ENCODE measurements around the gene GSTM2.

GSTM2 gene

DNA sequence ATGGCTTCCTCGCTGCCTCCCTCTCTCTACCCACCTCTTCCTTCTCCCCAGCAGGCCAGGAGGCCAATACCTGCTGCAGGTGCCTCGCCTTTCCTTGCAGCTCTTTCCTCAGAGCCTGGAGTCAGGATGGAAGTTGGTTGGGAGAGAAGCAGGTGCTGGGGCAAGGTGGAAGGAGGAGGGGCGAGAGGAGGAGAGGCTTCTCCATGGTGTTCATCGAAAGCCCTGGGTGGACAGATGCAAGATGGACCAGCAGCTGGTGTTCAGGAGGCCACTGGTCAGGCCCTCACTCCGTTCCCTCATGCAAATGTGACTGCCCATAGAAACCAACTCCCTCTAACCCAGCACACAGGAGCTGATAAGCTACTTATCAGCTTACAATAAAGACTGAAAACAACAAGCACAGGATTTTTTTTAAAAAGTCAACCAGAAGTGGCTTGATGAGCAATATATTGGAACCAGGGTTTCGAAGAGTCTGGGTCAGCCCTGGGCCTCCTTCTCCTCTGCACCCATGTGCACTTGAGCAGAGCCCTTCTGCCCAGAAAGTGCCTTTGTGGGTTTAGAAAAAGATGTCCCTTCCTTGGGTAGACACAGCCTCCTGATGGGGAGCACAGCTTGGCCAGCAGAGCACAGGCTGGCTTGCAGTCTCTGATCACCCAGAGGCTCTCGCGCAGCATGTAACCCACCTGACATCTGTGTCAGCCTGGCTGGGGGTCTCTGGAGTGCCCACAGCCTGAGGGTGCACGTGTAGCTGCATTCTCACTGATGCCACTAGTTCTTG lies 28.6 kb upstream of the GSTM2 start:
- no peaks in the 10 kb centered on the region for H3K36me3 ChIP-seq
- peak overlapping the region; percentile 83 for H3K27ac ChIP-seq
- no peaks in the 10 kb centered on the region for H3K27me3 ChIP-seq (ENCODE audit: insufficient read depth, low read depth, severe bottlenecking)
- H3K4me3 ChIP-seq (ENCODE audit: low read depth, low read length), result peak overlapping the region; percentile 22
- DNase-seq, result peak; percentile 92
- TF ChIP-seq, protein P1, sequence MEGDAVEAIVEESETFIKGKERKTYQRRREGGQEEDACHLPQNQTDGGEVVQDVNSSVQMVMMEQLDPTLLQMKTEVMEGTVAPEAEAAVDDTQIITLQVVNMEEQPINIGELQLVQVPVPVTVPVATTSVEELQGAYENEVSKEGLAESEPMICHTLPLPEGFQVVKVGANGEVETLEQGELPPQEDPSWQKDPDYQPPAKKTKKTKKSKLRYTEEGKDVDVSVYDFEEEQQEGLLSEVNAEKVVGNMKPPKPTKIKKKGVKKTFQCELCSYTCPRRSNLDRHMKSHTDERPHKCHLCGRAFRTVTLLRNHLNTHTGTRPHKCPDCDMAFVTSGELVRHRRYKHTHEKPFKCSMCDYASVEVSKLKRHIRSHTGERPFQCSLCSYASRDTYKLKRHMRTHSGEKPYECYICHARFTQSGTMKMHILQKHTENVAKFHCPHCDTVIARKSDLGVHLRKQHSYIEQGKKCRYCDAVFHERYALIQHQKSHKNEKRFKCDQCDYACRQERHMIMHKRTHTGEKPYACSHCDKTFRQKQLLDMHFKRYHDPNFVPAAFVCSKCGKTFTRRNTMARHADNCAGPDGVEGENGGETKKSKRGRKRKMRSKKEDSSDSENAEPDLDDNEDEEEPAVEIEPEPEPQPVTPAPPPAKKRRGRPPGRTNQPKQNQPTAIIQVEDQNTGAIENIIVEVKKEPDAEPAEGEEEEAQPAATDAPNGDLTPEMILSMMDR (IDR thresholded peaks at IDR 0.05; ENCODE audit: low read depth, low read length), result no peak
- no peaks in the 10 kb centered on the region for H3K9me3 ChIP-seq (ENCODE audit: severe bottlenecking)

DNA sequence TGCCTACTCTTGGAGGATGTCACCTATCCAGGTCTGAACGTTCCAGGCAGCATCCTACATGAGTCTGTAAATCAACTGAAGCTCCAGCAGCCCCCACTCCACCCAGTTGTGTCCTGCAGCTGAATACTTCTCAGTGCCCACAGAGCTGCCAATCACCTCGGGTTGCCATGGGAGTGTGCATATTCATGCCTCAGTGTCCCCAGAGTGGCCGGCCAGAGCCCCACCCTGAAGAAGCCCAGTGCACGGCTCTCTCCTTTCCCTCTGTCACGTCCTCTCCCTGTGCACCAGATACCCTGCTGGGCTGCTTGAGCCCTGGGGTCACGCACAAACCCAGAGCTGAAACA lies 28.0 kb upstream of the GSTM2 start:
- no peak for DNase-seq
- H3K36me3 ChIP-seq, result no peaks in the 10 kb centered on the region
- TF ChIP-seq, protein P1 (IDR thresholded peaks at IDR 0.05; ENCODE audit: low read depth, low read length), result no peak
- peak overlapping the region; percentile 83 for H3K27ac ChIP-seq
- H3K9me3 ChIP-seq (ENCODE audit: severe bottlenecking), result no peaks in the 10 kb centered on the region
- no peaks in the 10 kb centered on the region for H3K27me3 ChIP-seq (ENCODE audit: insufficient read depth, low read depth, severe bottlenecking)
- H3K4me3 ChIP-seq (ENCODE audit: low read depth, low read length), result no peak overlapping the region

DNA sequence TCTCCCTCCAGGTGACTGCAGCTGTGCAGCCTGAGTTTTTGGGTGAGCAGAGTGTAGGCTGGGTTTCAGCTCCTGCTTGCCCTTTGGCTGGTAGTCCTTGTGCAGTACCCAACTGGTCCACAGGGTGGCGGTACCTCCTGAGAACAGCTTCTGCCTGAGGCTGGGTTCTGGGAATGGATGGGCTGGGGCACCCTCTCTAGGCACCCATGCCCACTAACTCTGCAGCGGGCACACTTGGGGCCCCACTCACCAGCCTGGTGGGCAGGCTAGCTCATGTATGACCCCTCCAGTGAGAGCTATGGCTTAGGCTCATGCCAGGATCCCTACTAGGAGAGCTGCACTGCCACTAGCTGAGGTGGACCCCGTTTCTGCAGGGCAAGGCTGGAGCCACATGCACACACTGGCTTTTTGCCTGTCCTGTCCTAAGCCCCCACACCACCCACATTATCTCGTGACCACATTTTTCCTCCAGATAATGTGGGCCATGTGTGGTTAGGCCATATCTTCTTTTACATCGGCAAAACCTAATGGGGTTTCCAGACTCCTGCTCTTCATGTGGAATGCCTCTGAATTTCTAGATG lies 27.5 kb upstream of the GSTM2 start:
- DNase-seq, result peak; percentile 93
- Histone ChIP-seq H3K36me3 (no peaks in the 10 kb centered on the region), H3K4me3 (ENCODE audit: low read depth, low read length) (no peak overlapping the region), H3K27ac (peak overlapping the region; percentile 83), H3K9me3 (ENCODE audit: severe bottlenecking) (no peaks in the 10 kb centered on the region), H3K27me3 (ENCODE audit: insufficient read depth, low read depth, severe bottlenecking) (no peaks in the 10 kb centered on the region)
- TF ChIP-seq, protein P1 (IDR thresholded peaks at IDR 0.05; ENCODE audit: low read depth, low read length), result peak; percentile 97

DNA sequence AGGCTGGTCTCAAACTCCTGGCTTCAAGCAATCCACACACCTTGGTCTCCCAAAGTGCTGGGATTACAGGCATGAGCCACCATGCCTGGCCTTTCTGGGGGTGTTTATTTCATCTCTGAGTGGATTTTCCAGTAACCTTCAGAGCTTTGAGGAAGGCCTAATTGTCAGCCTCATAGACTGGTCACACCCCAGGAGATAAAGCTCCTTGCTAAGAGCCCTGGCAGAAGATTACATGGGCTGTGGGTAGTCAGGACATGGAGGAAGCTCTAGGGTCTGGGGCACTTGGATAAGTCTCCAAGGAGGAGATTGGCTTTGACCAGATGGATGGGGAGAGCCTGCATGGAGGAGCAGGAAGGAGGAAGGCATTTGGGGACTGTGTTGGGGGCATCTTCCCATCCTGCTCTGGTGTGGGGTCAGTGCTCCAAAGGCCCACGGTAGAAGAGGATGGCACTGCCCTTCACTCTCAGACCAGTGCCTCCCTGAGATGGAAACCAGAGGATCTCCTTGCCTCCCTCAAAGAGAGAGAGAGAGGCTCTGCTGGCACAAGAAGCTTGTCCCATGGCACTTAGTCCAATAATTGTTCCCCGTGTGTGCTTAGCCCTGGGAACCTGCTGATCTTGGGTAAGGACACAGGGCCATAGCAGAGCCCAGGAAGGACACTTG lies 26.6 kb upstream of the GSTM2 start:
- no peaks in the 10 kb centered on the region for H3K27me3 ChIP-seq (ENCODE audit: insufficient read depth, low read depth, severe bottlenecking)
- no peak overlapping the region for H3K27ac ChIP-seq
- DNase-seq, result no peak
- no peak overlapping the region for H3K4me3 ChIP-seq (ENCODE audit: low read depth, low read length)
- TF ChIP-seq, protein P1 (IDR thresholded peaks at IDR 0.05; ENCODE audit: low read depth, low read length), result no peak
- H3K9me3 ChIP-seq (ENCODE audit: severe bottlenecking), result no peaks in the 10 kb centered on the region
- no peaks in the 10 kb centered on the region for H3K36me3 ChIP-seq

DNA sequence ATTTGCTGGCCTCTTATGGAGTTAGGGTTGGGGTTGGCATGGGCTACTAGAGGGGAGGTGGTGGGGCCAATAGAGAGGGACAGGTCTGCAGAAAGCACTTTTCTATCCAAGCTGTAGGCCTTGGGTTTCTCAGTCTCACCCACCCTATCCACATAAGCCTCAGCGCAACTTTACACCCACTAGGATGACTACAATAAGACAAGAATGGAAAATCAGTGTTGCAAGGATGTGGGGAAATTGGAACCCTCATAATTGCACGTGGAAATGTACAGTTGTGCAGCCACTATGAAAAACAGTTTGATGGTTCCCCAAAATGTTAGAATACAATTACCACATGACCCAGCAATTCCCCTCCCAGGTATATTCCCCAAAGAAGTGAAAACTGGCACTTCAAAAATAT lies 26.0 kb upstream of the GSTM2 start:
- TF ChIP-seq, protein P1 (IDR thresholded peaks at IDR 0.05; ENCODE audit: low read depth, low read length), result no peak
- Histone ChIP-seq H3K4me3 (ENCODE audit: low read depth, low read length) (no peak overlapping the region), H3K9me3 (ENCODE audit: severe bottlenecking) (no peaks in the 10 kb centered on the region), H3K27me3 (ENCODE audit: insufficient read depth, low read depth, severe bottlenecking) (no peaks in the 10 kb centered on the region), H3K36me3 (no peaks in the 10 kb centered on the region), H3K27ac (no peak overlapping the region)
- DNase-seq, result no peak
